HUES64 (cell line): ENCODE measurements around the gene MBNL2.
"Not testable (repeated sequence)": the region's sequence is repeated elsewhere in the genome, so short reads cannot be mapped to it uniquely, and the experiment has no call there.

Source experiments
- H3K27ac ChIP-seq: 2 replicates; pipeline ENCODE4 v1.7.0; 2013; ENCODE audit warnings: low read depth, low read length, inconsistent platforms
- H3K27me3 ChIP-seq: 2 replicates; pipeline ENCODE4 v1.6.1; 2013; ENCODE audit warnings: mild to moderate bottlenecking, low read length; ENCODE audit not compliant: insufficient read depth
- H3K36me3 ChIP-seq: 2 replicates; pipeline ENCODE4 v1.6.1; 2013; ENCODE audit warnings: mild to moderate bottlenecking, low read length; ENCODE audit not compliant: insufficient read depth
- H3K4me1 ChIP-seq: 2 replicates; pipeline ENCODE4 v1.6.1; 2013; ENCODE audit warnings: mild to moderate bottlenecking, low read length, moderate library complexity; ENCODE audit not compliant: insufficient read depth
- H3K4me3 ChIP-seq: 2 replicates; pipeline ENCODE4 v1.5.1; 2013; ENCODE audit warnings: mild to moderate bottlenecking, low read length, moderate library complexity
- H3K9ac ChIP-seq: 2 replicates; pipeline ENCODE4 v1.6.1; 2013; ENCODE audit warnings: mild to moderate bottlenecking, low read depth, low read length
- H3K9me3 ChIP-seq: 2 replicates; pipeline ENCODE4 v1.6.1; 2013; ENCODE audit warnings: low read depth, low read length; ENCODE audit not compliant: insufficient read depth
- WGBS: fragments of 150-250, 120-280 bp; methylation state at CpG from one replicate; pipeline ENCODE4 v1.1.7; 2013; ENCODE audit warnings: missing lambda C conversion rate; 5-methylcytosine and 5-hydroxymethylcytosine counted together

MBNL2 gene

DNA sequence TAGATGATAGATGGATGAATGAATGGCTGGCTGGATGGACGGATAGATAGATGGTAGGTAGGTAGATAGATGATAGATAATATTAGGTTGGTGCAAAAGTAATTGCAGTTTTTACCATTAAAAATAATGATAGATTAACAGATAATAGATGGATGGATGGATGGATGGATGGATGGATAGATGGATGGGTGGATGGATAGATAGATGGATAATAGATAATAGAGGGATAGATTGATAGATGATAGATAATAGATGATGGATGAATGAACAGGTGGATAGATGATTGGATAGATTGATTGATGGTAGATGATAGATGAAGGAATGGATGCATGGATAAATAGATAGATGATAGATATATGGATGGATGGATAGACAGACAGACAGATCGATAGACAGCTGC, 124.0 kb downstream of the MBNL2 start:
- H3K36me3 ChIP-seq: no peaks in the 10 kb centered on the region
- no peak overlapping the region for H3K4me3 ChIP-seq
- H3K27me3 ChIP-seq: peaks cover 23% of the 10 kb centered on the region; the same call in 1 of the 2 replicates
- H3K9me3 ChIP-seq: no peaks in the 10 kb centered on the region
- no peaks in the 10 kb centered on the region for H3K4me1 ChIP-seq
- no peak overlapping the region for H3K9ac ChIP-seq
- WGBS: 93% methylated on average over 2 of the region's 2 CpGs
- H3K27ac ChIP-seq: no peak overlapping the region

DNA sequence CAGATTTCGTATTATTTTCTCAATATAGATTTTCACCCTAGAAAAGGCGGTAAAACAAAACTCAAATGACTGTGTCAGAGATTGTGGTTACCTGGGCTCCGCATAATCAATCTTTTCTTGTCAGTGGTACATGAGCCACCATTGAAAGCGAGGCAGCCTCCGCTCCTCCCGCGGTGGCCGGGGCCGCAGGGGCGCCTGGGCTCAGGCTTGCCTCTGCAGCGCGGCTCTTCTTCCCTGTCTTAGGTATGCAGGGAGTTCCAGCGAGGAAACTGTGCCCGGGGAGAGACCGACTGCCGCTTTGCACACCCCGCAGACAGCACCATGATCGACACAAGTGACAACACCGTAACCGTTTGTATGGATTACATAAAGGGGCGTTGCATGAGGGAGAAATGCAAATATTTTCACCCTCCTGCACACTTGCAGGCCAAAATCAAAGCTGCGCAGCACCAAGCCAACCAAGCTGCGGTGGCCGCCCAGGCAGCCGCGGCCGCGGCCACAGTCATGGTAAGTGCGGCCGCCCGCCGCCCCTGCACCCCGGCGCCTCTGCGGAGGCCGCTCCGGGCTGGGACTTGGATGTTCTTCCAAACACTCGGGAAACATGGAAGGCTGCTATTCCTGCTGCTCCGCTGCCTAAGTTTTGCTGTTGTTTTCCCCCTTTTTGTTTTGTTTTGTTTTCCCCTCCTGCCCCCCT, 124.6 kb downstream of the MBNL2 start:
- no peak overlapping the region for H3K9ac ChIP-seq
- H3K4me1 ChIP-seq: no peaks in the 10 kb centered on the region
- H3K9me3 ChIP-seq: no peaks in the 10 kb centered on the region
- H3K36me3 ChIP-seq: no peaks in the 10 kb centered on the region
- H3K4me3 ChIP-seq: peak overlapping the region; percentile 35
- H3K27me3 ChIP-seq: peaks cover 23% of the 10 kb centered on the region; the same call in 1 of the 2 replicates
- no peak overlapping the region for H3K27ac ChIP-seq
- 95% methylated on average over 39 of the region's 39 CpGs for WGBS

DNA sequence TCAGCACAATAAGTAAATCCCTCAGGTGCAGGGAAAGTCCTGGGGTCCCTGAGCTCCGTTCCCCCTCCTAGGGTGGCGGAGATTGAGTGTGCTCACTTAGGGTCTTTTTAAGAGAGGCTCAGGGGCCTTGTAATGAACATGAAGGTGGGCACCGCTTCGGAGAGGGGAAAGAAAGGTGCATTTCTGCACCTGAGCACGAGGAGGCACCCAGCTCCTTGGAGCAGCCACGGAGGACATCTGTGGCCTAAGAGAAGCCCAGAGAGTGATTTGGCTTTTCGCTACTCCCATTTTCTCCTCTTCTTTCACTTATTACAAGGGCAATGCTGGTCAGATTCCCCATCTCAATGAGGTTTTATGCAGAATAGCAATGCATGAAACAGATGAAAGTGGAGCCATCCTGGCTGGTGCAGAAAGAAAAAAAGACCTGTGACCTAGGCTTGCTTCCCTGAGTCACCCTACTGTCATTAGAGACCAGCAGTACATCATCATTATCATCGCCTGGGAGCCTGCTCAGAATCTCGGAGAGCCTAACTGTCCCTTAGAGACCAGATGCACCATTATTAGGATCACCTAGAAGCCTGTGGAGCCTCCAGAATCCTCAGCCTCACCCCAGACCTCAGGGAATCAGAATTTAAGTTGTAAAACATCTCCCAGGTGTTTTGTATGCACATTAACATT, 125.3 kb downstream of the MBNL2 start:
- no peaks in the 10 kb centered on the region for H3K36me3 ChIP-seq

DNA sequence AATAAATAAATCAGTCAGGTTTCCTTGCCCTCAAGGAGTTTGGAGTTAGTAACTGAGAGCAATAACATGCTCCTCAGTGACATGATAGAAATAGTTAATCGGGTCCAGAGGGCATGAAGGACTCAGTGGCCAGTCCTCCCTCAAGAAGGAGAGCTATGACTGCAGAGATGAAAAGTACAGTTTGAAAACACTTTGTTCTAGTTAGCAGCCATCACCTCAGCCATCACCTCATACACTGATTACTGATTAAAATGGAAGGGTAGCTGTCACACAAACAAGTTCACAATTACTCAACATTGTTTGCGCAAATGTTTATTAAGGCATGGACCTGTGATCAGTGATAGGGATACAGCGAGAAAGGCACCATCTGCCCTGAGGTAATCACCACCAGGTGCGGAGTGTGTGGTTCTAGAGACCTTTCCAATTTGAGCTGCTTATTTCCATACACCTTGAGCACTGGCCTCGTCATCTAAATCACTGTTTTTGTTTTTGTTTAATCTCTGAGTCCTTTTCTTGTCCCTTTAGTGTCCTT, 126.5 kb downstream of the MBNL2 start:
- peaks cover 23% of the 10 kb centered on the region; the same call in 1 of the 2 replicates for H3K27me3 ChIP-seq
- no peak overlapping the region for H3K4me3 ChIP-seq
- H3K9ac ChIP-seq: no peak overlapping the region
- H3K4me1 ChIP-seq: no peaks in the 10 kb centered on the region
- no peak overlapping the region for H3K27ac ChIP-seq
- no peaks in the 10 kb centered on the region for H3K36me3 ChIP-seq
- WGBS: 92% methylated on average over 5 of the region's 5 CpGs
- no peaks in the 10 kb centered on the region for H3K9me3 ChIP-seq

More for the DNA sequence above, 125.3 kb downstream of the MBNL2 start:
- no peak overlapping the region for H3K9ac ChIP-seq
- H3K27ac ChIP-seq: no peak overlapping the region
- WGBS: 84% methylated on average over 9 of the region's 9 CpGs
- peaks cover 23% of the 10 kb centered on the region; the same call in 1 of the 2 replicates for H3K27me3 ChIP-seq
- peak overlapping the region; percentile 35; the same call in 1 of the 2 replicates for H3K4me3 ChIP-seq
- H3K4me1 ChIP-seq: no peaks in the 10 kb centered on the region
- H3K9me3 ChIP-seq: no peaks in the 10 kb centered on the region

DNA sequence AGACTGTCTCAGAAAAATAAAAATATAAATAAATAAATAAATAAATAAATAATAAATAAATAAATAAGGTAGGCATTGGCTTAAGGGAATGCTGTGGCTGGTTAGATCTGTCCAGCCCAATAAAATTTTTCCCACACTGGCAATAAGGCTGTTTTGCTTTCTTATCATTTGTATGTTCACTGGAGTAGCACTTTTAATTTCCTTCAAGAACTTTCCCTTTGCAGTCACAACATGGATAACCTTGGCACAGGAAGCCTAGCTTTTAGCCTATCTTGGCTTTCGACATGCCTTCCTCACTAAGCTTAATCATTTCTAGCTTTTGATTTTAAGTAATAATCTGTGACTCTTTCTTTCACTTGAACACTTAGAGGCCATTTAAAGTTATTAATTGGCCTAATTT, 129.9 kb downstream of the MBNL2 start:
- not testable (repeated sequence) for H3K4me3 ChIP-seq, H3K9me3 ChIP-seq, H3K36me3 ChIP-seq, H3K9ac ChIP-seq, H3K4me1 ChIP-seq, H3K27ac ChIP-seq
- WGBS: 100% methylated on average over 1 of the region's 1 CpG
- peaks cover 14% of the 10 kb centered on the region; the same call in 1 of the 2 replicates for H3K27me3 ChIP-seq

DNA sequence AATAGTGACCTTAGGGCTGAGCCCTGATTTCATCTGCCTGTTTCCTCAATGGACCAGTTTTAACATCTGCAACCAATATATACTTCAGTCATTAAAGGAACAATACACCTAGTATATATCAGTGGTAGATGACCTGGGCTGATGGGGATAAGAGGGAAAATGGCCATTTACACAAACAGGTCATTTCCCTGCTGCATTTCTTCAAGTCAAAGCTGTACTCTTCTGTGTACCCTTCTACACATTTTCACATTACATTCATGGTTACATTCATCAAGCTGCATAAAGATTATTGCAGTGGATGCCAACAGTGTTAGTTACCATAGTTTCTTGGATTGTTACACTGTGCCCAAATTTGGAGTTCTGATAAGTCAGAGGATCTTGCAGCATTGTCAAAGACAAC, 130.7 kb downstream of the MBNL2 start:
- Histone ChIP-seq H3K36me3 (no peaks in the 10 kb centered on the region), H3K4me3 (no peak overlapping the region), H3K27ac (no peak overlapping the region), H3K4me1 (no peaks in the 10 kb centered on the region), H3K9me3 (no peaks in the 10 kb centered on the region), H3K27me3 (peaks cover 7% of the 10 kb centered on the region; the same call in 1 of the 2 replicates), H3K9ac (no peak overlapping the region)

DNA sequence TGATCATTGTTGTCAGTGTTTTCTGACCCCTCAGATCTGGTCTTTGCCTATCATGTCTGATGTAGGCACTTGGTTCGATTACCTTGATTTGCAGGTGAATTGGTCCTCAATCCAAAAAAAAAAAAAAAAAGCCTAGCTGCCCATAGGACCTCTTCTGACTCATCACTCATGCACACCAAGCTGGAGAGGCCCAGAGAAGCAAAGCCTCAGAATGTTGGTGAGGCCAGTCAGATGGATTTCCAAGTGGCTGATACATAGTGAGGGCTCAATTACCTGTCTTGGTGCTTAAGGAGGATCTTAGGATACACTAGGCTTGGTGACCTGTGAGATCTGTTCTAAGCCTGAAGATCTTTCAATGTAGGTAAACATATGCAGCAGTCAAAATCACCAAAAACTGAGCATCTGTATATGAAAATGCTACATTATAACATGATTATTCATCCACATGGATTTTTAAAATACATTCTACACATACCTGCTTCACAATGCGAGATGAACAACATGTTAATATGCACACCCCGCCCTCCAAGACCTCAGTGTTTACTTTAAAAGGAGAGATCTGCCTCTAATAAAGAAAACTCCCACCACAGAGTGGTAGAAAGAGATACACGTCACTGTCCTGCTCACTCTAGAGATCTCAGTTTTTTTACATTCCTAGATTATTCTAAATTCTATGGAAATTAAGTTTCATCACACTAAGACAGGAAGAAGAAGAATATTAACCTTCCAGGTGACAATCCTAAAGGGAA, 132.0 kb downstream of the MBNL2 start:
- H3K27ac ChIP-seq: no peak overlapping the region
- no peak overlapping the region for H3K4me3 ChIP-seq
- no peaks in the 10 kb centered on the region for H3K27me3 ChIP-seq
- WGBS: 96% methylated on average over 3 of the region's 4 CpGs
- H3K9ac ChIP-seq: no peak overlapping the region
- no peaks in the 10 kb centered on the region for H3K9me3 ChIP-seq
- H3K36me3 ChIP-seq: no peaks in the 10 kb centered on the region
- H3K4me1 ChIP-seq: no peaks in the 10 kb centered on the region; the same call in 1 of the 2 replicates

DNA sequence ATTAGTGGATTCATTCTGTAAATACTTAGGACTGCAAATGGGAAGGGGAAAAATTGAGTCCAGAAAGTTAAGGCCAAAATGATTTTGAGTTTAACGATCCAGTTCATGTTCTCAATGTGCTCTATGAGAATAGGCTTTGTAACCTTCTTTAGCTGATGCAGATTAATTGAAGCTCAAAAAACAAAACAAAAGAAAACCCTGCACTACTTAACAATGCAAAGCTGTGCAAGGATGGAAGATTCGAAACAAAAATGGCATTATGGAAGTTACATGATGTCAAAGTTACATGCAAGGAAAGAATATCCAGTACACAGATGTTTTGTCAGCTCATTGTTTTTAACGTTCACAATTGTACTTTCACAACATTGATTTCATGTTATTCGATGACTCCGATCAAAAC, 132.7 kb downstream of the MBNL2 start:
- Histone ChIP-seq H3K27me3 (no peaks in the 10 kb centered on the region), H3K4me1 (no peaks in the 10 kb centered on the region; the same call in 1 of the 2 replicates), H3K4me3 (no peak overlapping the region), H3K27ac (no peak overlapping the region), H3K9ac (no peak overlapping the region), H3K9me3 (no peaks in the 10 kb centered on the region), H3K36me3 (no peaks in the 10 kb centered on the region)
- WGBS: 94% methylated on average over 5 of the region's 5 CpGs

DNA sequence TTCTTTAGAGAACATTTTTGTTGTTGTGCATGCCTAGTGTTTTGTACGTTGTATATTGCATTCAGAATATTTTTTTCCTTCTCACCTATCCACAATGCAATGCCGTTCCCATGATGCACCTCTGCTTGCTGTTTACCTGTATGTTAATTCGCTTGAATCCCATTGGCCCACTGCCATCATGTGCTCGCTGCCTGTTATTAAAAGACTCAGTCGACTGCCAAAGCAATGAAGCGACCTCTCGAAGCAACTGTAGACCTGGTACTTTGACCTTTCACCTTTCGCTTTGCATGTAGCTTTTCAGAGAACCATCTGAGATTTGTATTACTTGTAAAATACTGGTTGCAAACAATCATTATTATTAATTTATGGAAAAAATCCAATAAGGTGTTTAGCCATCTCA, 134.5 kb downstream of the MBNL2 start:
- Histone ChIP-seq H3K27ac (no peak overlapping the region), H3K4me3 (no peak overlapping the region), H3K4me1 (no peaks in the 10 kb centered on the region; the same call in 1 of the 2 replicates), H3K36me3 (no peaks in the 10 kb centered on the region), H3K9me3 (no peaks in the 10 kb centered on the region), H3K9ac (no peak overlapping the region), H3K27me3 (no peaks in the 10 kb centered on the region)
- WGBS: 94% methylated on average over 7 of the region's 8 CpGs

DNA sequence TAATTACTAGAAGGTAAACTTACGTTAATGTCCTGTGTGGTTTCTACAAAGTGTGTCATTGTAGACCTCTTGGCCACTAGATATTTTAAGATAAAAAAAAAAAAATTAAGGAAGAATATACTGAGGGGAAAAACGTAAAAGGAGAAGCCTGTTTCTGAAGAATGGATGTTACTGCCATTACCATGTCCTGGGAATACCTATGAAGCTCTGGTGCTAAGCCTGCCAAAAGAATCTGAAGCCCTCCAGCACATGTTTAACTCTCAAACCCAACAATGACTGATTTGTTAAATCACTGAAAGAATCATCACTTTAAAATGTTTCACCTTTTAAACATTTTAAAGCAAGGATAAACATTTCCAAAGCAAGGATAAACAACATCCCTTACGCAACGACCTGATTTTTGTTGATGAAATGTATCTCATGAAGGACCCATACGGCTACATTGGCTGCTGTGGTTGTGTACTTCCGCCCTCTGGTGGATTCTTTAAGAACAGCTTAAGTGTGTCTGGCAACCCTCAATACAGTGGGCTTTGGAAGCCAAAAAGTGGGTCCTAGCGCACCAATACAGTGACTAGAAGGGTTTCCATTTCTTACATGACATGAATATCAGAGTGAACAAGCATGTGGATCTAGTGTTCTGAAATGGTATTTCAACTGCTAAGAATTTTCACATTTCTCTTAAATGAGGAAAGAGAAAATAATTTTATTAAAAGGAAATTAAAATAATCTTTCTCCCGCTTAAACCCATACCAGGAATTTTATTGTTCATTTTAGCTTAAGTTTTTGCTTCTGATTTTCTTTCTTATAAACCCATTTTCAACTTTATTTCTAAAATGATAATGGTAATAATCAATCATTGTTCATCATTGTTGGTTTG, 137.3 kb downstream of the MBNL2 start:
- H3K9me3 ChIP-seq: no peaks in the 10 kb centered on the region
- no peaks in the 10 kb centered on the region for H3K36me3 ChIP-seq
- H3K27ac ChIP-seq: no peak overlapping the region
- H3K9ac ChIP-seq: no peak overlapping the region
- H3K27me3 ChIP-seq: no peaks in the 10 kb centered on the region
- no peaks in the 10 kb centered on the region; the same call in 1 of the 2 replicates for H3K4me1 ChIP-seq
- 44% methylated on average over 7 of the region's 8 CpGs for WGBS
- no peak overlapping the region for H3K4me3 ChIP-seq
